Keratinocyte (primary cell): Measurements from ENCODE around the gene CPN2. TPM values are rescaled to one million over a fixed set of nuclear protein-coding genes. Genes with fewer than 3 reads are reported as not detected.

Source experiments
- DNase-seq: peaks from one replicate; pipeline ENCODE4 v3.0.0-alpha.2; 2011; ENCODE audit warnings: low read depth, missing footprints, low spot score
- FAIRE-seq: peaks from 2 replicates; lab custom pipeline; 2011; peaks lifted over from hg19 to GRCh38; lab: Jason Lieb, UNC
- H2AFZ ChIP-seq: 2 replicates; pipeline ENCODE4 v1.6.0; 2012; ENCODE audit warnings: low read length, control low read depth, inconsistent platforms; ENCODE audit not compliant: control insufficient read depth
- H3K27ac ChIP-seq: 2 replicates; pipeline ENCODE4 v1.5.1; 2011; ENCODE audit warnings: low read length; ENCODE audit not compliant: control insufficient read depth, insufficient read depth
- H3K27me3 ChIP-seq: 3 replicates; pipeline ENCODE4 v1.6.0; 2011; ENCODE audit warnings: low read length; ENCODE audit not compliant: control insufficient read depth, insufficient read depth; ENCODE audit errors: extremely low read depth
- H3K36me3 ChIP-seq, 2 experiments: 2 replicates in 1 of 2; 3 replicates in 1 of 2; pipeline ENCODE4 v1.5.1; 2011; ENCODE audit warnings: low read length in 2 of 2, mild to moderate bottlenecking in 1 of 2; ENCODE audit not compliant: control insufficient read depth in 2 of 2, insufficient read depth in 2 of 2; ENCODE audit errors: extremely low read depth in 1 of 2
- H3K4me1 ChIP-seq: 3 replicates; pipeline ENCODE4 v1.5.1; 2011; ENCODE audit warnings: low read length; ENCODE audit not compliant: control insufficient read depth, insufficient read depth; ENCODE audit errors: extremely low read depth
- H3K4me2 ChIP-seq: 3 replicates; pipeline ENCODE4 v1.6.0; 2011; ENCODE audit warnings: low read depth, low read length; ENCODE audit not compliant: control insufficient read depth, insufficient read depth; ENCODE audit errors: extremely low read depth
- H3K4me3 ChIP-seq, 3 experiments: fragments of 200-600 bp in 1 of 3; sonication (generic) in 1 of 3; 2 replicates in 2 of 3; 3 replicates in 1 of 3; pipeline ENCODE4 v1.5.1; 2011 to 2016; ENCODE audit warnings: low read length in 3 of 3, mild to moderate bottlenecking in 3 of 3, control low read depth in 2 of 3, inconsistent platforms in 1 of 3, low read depth in 1 of 3, mixed read lengths in 1 of 3, mixed run types in 1 of 3, moderate library complexity in 1 of 3; ENCODE audit not compliant: control insufficient read depth in 2 of 3, insufficient read depth in 2 of 3; ENCODE audit errors: extremely low read depth in 1 of 3
- H3K79me2 ChIP-seq: 2 replicates; pipeline ENCODE4 v1.6.0; 2012; ENCODE audit warnings: low read length; ENCODE audit not compliant: control insufficient read depth, insufficient read depth
- H3K9ac ChIP-seq: 3 replicates; pipeline ENCODE4 v1.6.0; 2011; ENCODE audit warnings: low read length; ENCODE audit not compliant: control insufficient read depth, insufficient read depth; ENCODE audit errors: extremely low read depth
- H3K9me1 ChIP-seq: 3 replicates; pipeline ENCODE4 v1.6.0; 2011; ENCODE audit warnings: low read length; ENCODE audit not compliant: control insufficient read depth, insufficient read depth; ENCODE audit errors: extremely low read depth
- H3K9me3 ChIP-seq: 2 replicates; pipeline ENCODE4 v1.5.1; 2012; ENCODE audit warnings: low read depth, low read length; ENCODE audit not compliant: control insufficient read depth
- H4K20me1 ChIP-seq: 3 replicates; pipeline ENCODE4 v1.6.0; 2011; ENCODE audit warnings: low read length; ENCODE audit not compliant: control insufficient read depth, insufficient read depth; ENCODE audit errors: extremely low read depth
- EZH2 ChIP-seq: IDR thresholded peaks from one replicate; pipeline ENCODE4 v1.6.1; 2012; ENCODE audit warnings: inconsistent platforms, mild to moderate bottlenecking, low read length, moderate library complexity
- dilution Hi-C: fragments of 300-500 bp; cut with MboI; formaldehyde crosslinking; loops from one replicate; pipeline ENCODE4 v1.7.0; 2020; ENCODE audit warnings: low sequenced_read_pairs; ENCODE audit not compliant: extremely low pct_ligation_motif_present
- polyA plus RNA-seq, 5 experiments: library from polyadenylated mRNA; depleted of rRNA in 3 of 5; stranded (reverse) in 3 of 5; stranded (forward) in 1 of 5; unstranded in 1 of 5; fragments of >200 nt; gene quantifications; 1 replicate in 1 of 5; 2 replicates in 3 of 5; 3 replicates in 1 of 5; pipeline versions ENCODE4 v1.2.1 to v1.2.3, GENCODE V29; 2011 to 2012; ENCODE audit warnings: missing spikeins in 2 of 5, low read depth in 1 of 5, low replicate concordance in 1 of 5
- TF ChIP-seq, protein P1 (sequence below), 3 experiments: IDR thresholded peaks in 1 of 3; conservative IDR thresholded peaks in 1 of 3; optimal IDR thresholded peaks in 1 of 3; 2 replicates in 2 of 3; 3 replicates in 1 of 3; pipeline versions ENCODE3 to v1.5.1; 2011; ENCODE audit warnings: low read length in 3 of 3, mild to moderate bottlenecking in 3 of 3, moderate library complexity in 2 of 3, control low read depth in 1 of 3, inconsistent platforms in 1 of 3; ENCODE audit not compliant: insufficient read depth in 2 of 3; ENCODE audit errors: extremely low read depth in 1 of 3

The CPN2 gene
- polyA plus RNA-seq, 1 donor (not counting 4 experiments of a cell fraction or from before 2014, with no cell fraction given) = not detected

DNA sequence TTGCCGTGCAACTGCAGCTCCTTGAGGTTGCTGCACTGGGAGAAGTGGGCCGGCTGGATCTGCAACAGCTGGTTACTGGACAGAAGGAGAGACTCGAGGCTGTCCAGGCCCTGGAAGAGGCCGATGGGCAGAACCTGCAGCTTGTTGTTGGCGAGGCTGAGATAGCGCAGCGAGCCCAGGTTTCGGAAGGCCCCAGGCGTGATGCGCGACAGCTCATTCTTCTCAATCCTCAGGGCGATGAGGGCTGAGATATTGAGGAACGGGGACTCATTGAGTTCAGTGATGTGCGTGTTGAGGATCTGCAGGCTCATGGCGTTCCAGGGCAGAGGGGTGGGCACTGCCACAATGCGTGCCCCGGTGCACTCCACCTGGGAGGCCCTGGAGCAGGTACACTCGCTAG lies 9.4 kb upstream of the CPN2 start:
- Histone ChIP-seq H3K27ac (no peak overlapping the region), H3K9me3 (no peaks in the 10 kb centered on the region), H3K36me3 (no peaks in the 10 kb centered on the region), H3K4me2 (no peak overlapping the region), H3K9ac (no peak overlapping the region), H3K4me1 (no peaks in the 10 kb centered on the region), H3K9me1 (no peaks in the 10 kb centered on the region), H3K79me2 (no peaks in the 10 kb centered on the region), H2AFZ (no peak overlapping the region), H3K27me3 (peaks cover 29% of the 10 kb centered on the region), H4K20me1 (no peaks in the 10 kb centered on the region), H3K4me3 (no peak overlapping the region)
- no peak for DNase-seq
- no peak for FAIRE-seq
- dilution Hi-C loops = no loop called here
- TF ChIP-seq, protein P1, sequence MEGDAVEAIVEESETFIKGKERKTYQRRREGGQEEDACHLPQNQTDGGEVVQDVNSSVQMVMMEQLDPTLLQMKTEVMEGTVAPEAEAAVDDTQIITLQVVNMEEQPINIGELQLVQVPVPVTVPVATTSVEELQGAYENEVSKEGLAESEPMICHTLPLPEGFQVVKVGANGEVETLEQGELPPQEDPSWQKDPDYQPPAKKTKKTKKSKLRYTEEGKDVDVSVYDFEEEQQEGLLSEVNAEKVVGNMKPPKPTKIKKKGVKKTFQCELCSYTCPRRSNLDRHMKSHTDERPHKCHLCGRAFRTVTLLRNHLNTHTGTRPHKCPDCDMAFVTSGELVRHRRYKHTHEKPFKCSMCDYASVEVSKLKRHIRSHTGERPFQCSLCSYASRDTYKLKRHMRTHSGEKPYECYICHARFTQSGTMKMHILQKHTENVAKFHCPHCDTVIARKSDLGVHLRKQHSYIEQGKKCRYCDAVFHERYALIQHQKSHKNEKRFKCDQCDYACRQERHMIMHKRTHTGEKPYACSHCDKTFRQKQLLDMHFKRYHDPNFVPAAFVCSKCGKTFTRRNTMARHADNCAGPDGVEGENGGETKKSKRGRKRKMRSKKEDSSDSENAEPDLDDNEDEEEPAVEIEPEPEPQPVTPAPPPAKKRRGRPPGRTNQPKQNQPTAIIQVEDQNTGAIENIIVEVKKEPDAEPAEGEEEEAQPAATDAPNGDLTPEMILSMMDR (optimal IDR thresholded peaks at IDR 0.05 in 1 of 3, IDR thresholded peaks at IDR 0.05 in 1 of 3, conservative IDR thresholded peaks at IDR 0.05 in 1 of 3; ENCODE audit: extremely low read depth in 1 of 3, insufficient read depth in 2 of 3, low read length in 3 of 3) = no peak
- TF ChIP-seq EZH2 = no peak

- no peak for FAIRE-seq
Observed at GRCh38 chr3:194357681-194358080, 6.6 kb upstream of the CPN2 start.

More at GRCh38 chr3:194357681-194358080, 6.6 kb upstream of the CPN2 start:
- TF ChIP-seq EZH2 = no peak
- TF ChIP-seq, protein P1 (optimal IDR thresholded peaks at IDR 0.05 in 1 of 3, IDR thresholded peaks at IDR 0.05 in 1 of 3, conservative IDR thresholded peaks at IDR 0.05 in 1 of 3; ENCODE audit: extremely low read depth in 1 of 3, insufficient read depth in 2 of 3, low read length in 3 of 3) = no peak
- no peaks in the 10 kb centered on the region for H3K9me1 ChIP-seq
- H4K20me1 ChIP-seq = no peaks in the 10 kb centered on the region
- DNase-seq = no peak
- no peaks in the 10 kb centered on the region for H3K9me3 ChIP-seq
- no peak overlapping the region for H3K4me3 ChIP-seq
- peaks cover 19% of the 10 kb centered on the region for H3K27me3 ChIP-seq
- no peak overlapping the region for H3K27ac ChIP-seq
- H3K9ac ChIP-seq = no peak overlapping the region
- H3K36me3 ChIP-seq = no peaks in the 10 kb centered on the region
- H3K4me2 ChIP-seq = no peak overlapping the region
- H3K79me2 ChIP-seq = no peaks in the 10 kb centered on the region
- H3K4me1 ChIP-seq = no peaks in the 10 kb centered on the region
- dilution Hi-C loops = no loop called here
- no peak overlapping the region for H2AFZ ChIP-seq
